Activated T-helper 1 cell treated with Interleukin-2 at 50 U/mL for 16 hours (primary cell): ENCODE measurements around the gene RSRC1.
"Not testable (repeated sequence)": the region's sequence is repeated elsewhere in the genome, so short reads cannot be mapped to it uniquely, and the experiment has no call there.

ENCODE experiments used
- DNase-seq: peaks from one replicate; pipeline ENCODE4 v3.0.0-alpha.2; 2020; ENCODE audit warnings: low read depth

RSRC1 gene

GRCh38 chr3:158329696-158330441, 220.0 kb downstream of the RSRC1 start:
- not testable (repeated sequence) for DNase-seq

- no peak for DNase-seq
Measured at GRCh38 chr3:158330870-158331269, 221.0 kb downstream of the RSRC1 start.

GRCh38 chr3:158333736-158334135, 223.8 kb downstream of the RSRC1 start:
- DNase-seq, result no peak

GRCh38 chr3:158337110-158337509, 227.2 kb downstream of the RSRC1 start:
- DNase-seq, result no peak

- DNase-seq, result no peak
Measured at GRCh38 chr3:158339638-158340037, 229.7 kb downstream of the RSRC1 start.

GRCh38 chr3:158340951-158341350, 231.1 kb downstream of the RSRC1 start:
- not testable (repeated sequence) for DNase-seq

GRCh38 chr3:158347966-158348365, 238.1 kb downstream of the RSRC1 start:
- no peak for DNase-seq

GRCh38 chr3:158350971-158351370, 241.1 kb downstream of the RSRC1 start:
- DNase-seq, result no peak

GRCh38 chr3:158352551-158352950, 242.7 kb downstream of the RSRC1 start:
- DNase-seq, result no peak

GRCh38 chr3:158354713-158355112, 244.8 kb downstream of the RSRC1 start:
- DNase-seq, result no peak

- DNase-seq, result no peak
Measured at GRCh38 chr3:158355623-158356588, 246.0 kb downstream of the RSRC1 start.

GRCh38 chr3:158359339-158359738, 249.4 kb downstream of the RSRC1 start:
- DNase-seq, result no peak

- DNase-seq, result no peak
Measured at GRCh38 chr3:158360756-158361448, 251.0 kb downstream of the RSRC1 start.

- no peak for DNase-seq
Measured at GRCh38 chr3:158368271-158368670, 258.4 kb downstream of the RSRC1 start.

GRCh38 chr3:158369279-158369678, 259.4 kb downstream of the RSRC1 start:
- DNase-seq, result no peak

- DNase-seq, result no peak
Measured at GRCh38 chr3:158379517-158379916, 269.6 kb downstream of the RSRC1 start.

- no peak for DNase-seq
Measured at GRCh38 chr3:158381262-158381868, 271.5 kb downstream of the RSRC1 start.

- no peak for DNase-seq
Measured at GRCh38 chr3:158382479-158382878, 272.6 kb downstream of the RSRC1 start.

- DNase-seq, result no peak
Measured at GRCh38 chr3:158384019-158384418, 274.1 kb downstream of the RSRC1 start.

- DNase-seq, result no peak
Measured at GRCh38 chr3:158395421-158395820, 285.5 kb downstream of the RSRC1 start.

GRCh38 chr3:158402590-158402989, 292.7 kb downstream of the RSRC1 start:
- no peak for DNase-seq

- no peak for DNase-seq
Measured at GRCh38 chr3:158403013-158403412, 293.1 kb downstream of the RSRC1 start.
